ENCODE data around the gene GDF10. TPM values are rescaled to one million over a fixed set of nuclear protein-coding genes. Genes with fewer than 3 reads are reported as not detected.
A peak's percentile ranks its signal among the peaks of the same experiment; 100 is the strongest.

GDF10 gene
- total RNA-seq, 4 donors from 2014 or later = 5.8 to 29.7 (median 10.8) TPM

GRCh38 chr10:47296156-47296894, 3.7 kb upstream of the GDF10 start:
- ATAC-seq = peak; percentile 33
- H3K27me3 ChIP-seq = peaks cover 24% of the 10 kb centered on the region
- H3K4me3 ChIP-seq = no peak overlapping the region
- peak overlapping the region in 1 of 4 donors; percentile 45 for H3K27ac ChIP-seq
- H3K4me1 ChIP-seq = peaks cover 0 to 33% (median 4%) of the 10 kb centered on the region in 3 donors
- no peaks in the 10 kb centered on the region for H3K9me3 ChIP-seq
- no peak for TF ChIP-seq CTCF (IDR thresholded peaks at IDR 0.05)
- no peak for TF ChIP-seq POLR2AphosphoS5 (IDR thresholded peaks at IDR 0.05)
- 47 to 54% methylated on average over 4 to 10 of the region's 12 CpGs for WGBS, 2 donors (ENCODE audit: low coverage in 1 of 2)
- H3K36me3 ChIP-seq = no peaks in the 10 kb centered on the region

GRCh38 chr10:47296941-47297340, 3.1 kb upstream of the GDF10 start:
- no peaks in the 10 kb centered on the region for H3K9me3 ChIP-seq
- 63 to 75% methylated on average over 1 of the region's 1 CpG for WGBS, 2 donors (ENCODE audit: low coverage in 1 of 2)
- ATAC-seq = no peak
- H3K4me1 ChIP-seq = peaks cover 0 to 33% (median 4%) of the 10 kb centered on the region in 3 donors
- H3K27me3 ChIP-seq = peaks cover 30% of the 10 kb centered on the region
- H3K4me3 ChIP-seq = no peak overlapping the region
- TF ChIP-seq POLR2A (IDR thresholded peaks at IDR 0.05) = no peak
- TF ChIP-seq EP300 (IDR thresholded peaks at IDR 0.05) = no peak
- TF ChIP-seq POLR2AphosphoS5 (IDR thresholded peaks at IDR 0.05) = no peak
- TF ChIP-seq CTCF (IDR thresholded peaks at IDR 0.05) = no peak
- no peak overlapping the region for H3K27ac ChIP-seq
- H3K36me3 ChIP-seq = no peaks in the 10 kb centered on the region

- no peak overlapping the region for H3K4me3 ChIP-seq
- H3K27me3 ChIP-seq = peaks cover 41% of the 10 kb centered on the region
- H3K36me3 ChIP-seq = no peaks in the 10 kb centered on the region
- 63 to 84% methylated on average over 4 to 9 of the region's 12 CpGs for WGBS, 2 donors (ENCODE audit: low coverage in 1 of 2)
- H3K9me3 ChIP-seq = no peaks in the 10 kb centered on the region
- peak overlapping the region in 3 of 4 donors; percentile 24 to 67 (median 27) for H3K27ac ChIP-seq
- peaks cover 0 to 33% (median 4%) of the 10 kb centered on the region in 3 donors for H3K4me1 ChIP-seq
- no peak for ATAC-seq
- TF ChIP-seq CTCF (IDR thresholded peaks at IDR 0.05) (no peak), POLR2AphosphoS5 (IDR thresholded peaks at IDR 0.05) (no peak), EP300 (IDR thresholded peaks at IDR 0.05) (no peak), POLR2A (IDR thresholded peaks at IDR 0.05) (no peak)
These were observed 2.0 kb upstream of the GDF10 start for GRCh38 chr10:47297866-47298540.

GRCh38 chr10:47298715-47299114, 1.3 kb upstream of the GDF10 start:
- H3K9me3 ChIP-seq = no peaks in the 10 kb centered on the region
- no peaks in the 10 kb centered on the region for H3K36me3 ChIP-seq
- WGBS, 2 donors (ENCODE audit: low coverage in 1 of 2) = 69 to 90% methylated on average over 1 of the region's 1 CpG
- H3K4me1 ChIP-seq = peaks cover 0 to 33% (median 4%) of the 10 kb centered on the region in 3 donors
- H3K4me3 ChIP-seq = no peak overlapping the region
- TF ChIP-seq POLR2AphosphoS5 (IDR thresholded peaks at IDR 0.05) = no peak
- no peak for TF ChIP-seq POLR2A (IDR thresholded peaks at IDR 0.05)
- no peak for TF ChIP-seq EP300 (IDR thresholded peaks at IDR 0.05)
- no peak for TF ChIP-seq CTCF (IDR thresholded peaks at IDR 0.05)
- peak overlapping the region in 1 of 4 donors; percentile 67 for H3K27ac ChIP-seq
- ATAC-seq = no peak
- H3K27me3 ChIP-seq = peaks cover 47% of the 10 kb centered on the region
